ENCODE measurements around the gene CCDC167.

- TF ChIP-seq CTCF (IDR thresholded peaks at IDR 0.05; ENCODE audit: control extremely low read depth in 1 of 3, insufficient read depth in 1 of 3, low read depth in 1 of 3, low read length in 3 of 3), result no peak
- no peak for TF ChIP-seq SP1 (IDR thresholded peaks at IDR 0.05; ENCODE audit: low read depth, low read length)
- no peak for TF ChIP-seq RFX5 (IDR thresholded peaks at IDR 0.05; ENCODE audit: borderline replicate concordance, low read depth, low read length)
- TF ChIP-seq POLR2AphosphoS5 (IDR thresholded peaks at IDR 0.05; ENCODE audit: low read depth, low read length), result no peak
- no peak for TF ChIP-seq USF2 (IDR thresholded peaks at IDR 0.05; ENCODE audit: low read length)
Observed at GRCh38 chr6:37484786-37485170, 14.9 kb downstream of the CCDC167 start.
